G401 (cell line): ENCODE measurements around the gene SLC6A11. TPM values are rescaled to one million over a fixed set of nuclear protein-coding genes. Genes with fewer than 3 reads are reported as not detected.

Source experiments
- DNase-seq: peaks from one replicate; pipeline ENCODE4 v3.0.0-alpha.2; 2015; ENCODE audit warnings: low spot score
- in situ Hi-C: cut with HindIII; loops from 2 replicates; pipeline ENCODE4 v1.10.0; 2016; ENCODE audit warnings: low sequenced_read_pairs, mixed read lengths
- total RNA-seq: library from RNA; depleted of rRNA; stranded (reverse); fragments of >200 nt; shearing (Covaris generic); gene quantifications from 2 replicates; pipeline ENCODE4 v1.2.3, GENCODE V29; 2014

Gene SLC6A11
- total RNA-seq, 1 experiment from 2014 or later, result not detected

DNA sequence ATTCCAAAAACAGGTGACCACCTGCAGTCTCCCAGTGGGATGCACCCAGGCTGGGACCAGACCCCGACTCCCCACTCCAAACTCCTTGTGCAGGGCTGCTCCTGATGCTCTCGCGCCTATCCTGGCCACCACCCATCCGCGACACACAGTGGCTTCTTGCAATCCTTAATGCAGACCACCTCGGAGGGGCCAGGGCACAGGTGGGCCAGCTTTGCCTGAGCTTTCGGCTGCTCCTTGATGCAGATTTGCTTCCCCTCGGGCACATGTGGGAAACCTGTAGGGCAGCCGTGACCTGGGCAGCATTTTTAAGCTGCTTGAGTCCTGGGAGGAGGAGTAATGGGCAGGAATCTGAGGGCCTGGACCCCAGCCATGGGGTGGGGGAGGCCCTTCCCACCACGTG, 18.9 kb downstream of the SLC6A11 start:
- in situ Hi-C loops, result no loop called here
- DNase-seq, result no peak

- no peak for DNase-seq
- in situ Hi-C loops, result no loop called here
Measured at GRCh38 chr3:10835406-10835805, 19.4 kb downstream of the SLC6A11 start.

- in situ Hi-C loops, result no loop called here
- no peak for DNase-seq
Measured at GRCh38 chr3:10836676-10837075, 20.6 kb downstream of the SLC6A11 start.

GRCh38 chr3:10837849-10838248, 21.8 kb downstream of the SLC6A11 start:
- in situ Hi-C loops, result no loop called here
- no peak for DNase-seq

GRCh38 chr3:10839167-10839566, 23.1 kb downstream of the SLC6A11 start:
- DNase-seq, result no peak
- in situ Hi-C loops, result no loop called here

DNA sequence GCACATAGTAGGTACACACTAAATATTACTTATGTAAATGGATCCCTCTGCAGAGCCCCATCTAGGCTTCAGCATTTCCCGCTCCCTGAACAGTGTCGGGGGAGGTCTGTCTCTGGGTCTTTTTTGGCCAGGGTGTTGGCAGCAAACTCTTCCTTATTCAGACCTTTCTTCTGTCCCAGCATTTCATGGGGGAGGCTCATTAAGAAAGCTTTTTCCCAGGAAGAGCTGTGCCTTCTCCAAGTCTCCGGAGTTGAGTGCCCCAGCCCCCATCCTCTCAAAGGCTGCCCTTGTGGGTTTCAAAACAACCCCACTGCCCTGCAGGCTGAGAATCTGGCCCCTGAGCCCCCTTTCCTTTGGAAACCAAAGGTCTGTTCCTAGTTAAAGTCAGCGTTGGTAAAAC, 25.1 kb downstream of the SLC6A11 start:
- in situ Hi-C loops, result no loop called here
- no peak for DNase-seq

- no peak for DNase-seq
- in situ Hi-C loops, result no loop called here
Measured at GRCh38 chr3:10843378-10843777, 27.4 kb downstream of the SLC6A11 start.

DNA sequence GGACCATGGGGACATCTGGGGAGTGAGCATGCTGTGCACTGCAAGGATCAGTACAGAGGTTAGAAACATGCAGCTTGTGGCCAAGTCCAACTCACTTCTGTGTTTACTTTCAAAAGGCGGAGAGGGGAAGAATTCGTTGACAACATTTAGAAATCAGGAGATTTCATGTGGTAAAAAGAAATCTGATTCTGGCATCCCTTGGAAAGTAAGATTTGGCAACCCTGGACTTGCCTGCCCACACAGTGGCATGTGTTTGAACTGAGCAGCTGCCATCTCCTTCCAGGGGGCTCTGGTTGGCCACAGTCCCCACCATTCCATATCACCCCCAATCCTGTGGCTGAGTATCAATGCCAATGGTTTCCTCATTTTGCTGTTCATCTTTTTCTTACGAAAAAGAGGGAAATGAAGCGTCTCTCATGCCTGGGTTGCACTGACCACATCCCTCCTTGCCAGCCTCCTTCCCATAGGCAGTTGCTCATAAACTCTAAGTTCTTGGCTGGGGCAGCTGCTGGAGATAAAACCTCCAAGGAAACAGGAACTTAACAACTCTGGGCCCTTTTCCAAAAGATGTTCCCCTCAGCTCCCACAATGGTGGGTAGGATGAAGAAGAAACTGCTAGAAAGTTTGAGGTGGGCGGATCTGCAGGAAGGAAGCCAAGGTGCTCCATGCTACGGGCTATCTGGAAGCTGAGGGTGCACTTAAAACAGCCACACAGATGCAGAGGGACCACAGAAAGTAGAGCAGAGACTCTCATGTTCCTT, 29.2 kb downstream of the SLC6A11 start:
- in situ Hi-C loops, result no loop called here
- DNase-seq, result no peak

- no peak for DNase-seq
- in situ Hi-C loops, result no loop called here
Measured at GRCh38 chr3:10845839-10846656, 30.0 kb downstream of the SLC6A11 start.

DNA sequence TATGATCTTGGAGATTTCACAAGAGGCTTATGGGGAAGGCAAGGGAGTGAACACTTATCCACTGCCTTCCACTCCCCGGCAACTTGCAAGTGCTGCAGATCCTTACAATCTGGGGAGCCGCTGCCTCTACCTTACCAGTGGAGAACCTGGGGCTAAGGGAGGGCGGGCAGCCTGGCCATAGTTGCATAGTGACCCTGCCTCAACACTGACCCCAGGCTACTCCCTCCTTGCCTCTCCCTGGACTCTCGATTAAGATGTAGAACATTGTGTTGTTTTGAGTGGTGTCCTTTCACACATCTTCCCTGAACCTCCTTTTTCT, 30.6 kb downstream of the SLC6A11 start:
- no peak for DNase-seq
- in situ Hi-C loops, result no loop called here

DNA sequence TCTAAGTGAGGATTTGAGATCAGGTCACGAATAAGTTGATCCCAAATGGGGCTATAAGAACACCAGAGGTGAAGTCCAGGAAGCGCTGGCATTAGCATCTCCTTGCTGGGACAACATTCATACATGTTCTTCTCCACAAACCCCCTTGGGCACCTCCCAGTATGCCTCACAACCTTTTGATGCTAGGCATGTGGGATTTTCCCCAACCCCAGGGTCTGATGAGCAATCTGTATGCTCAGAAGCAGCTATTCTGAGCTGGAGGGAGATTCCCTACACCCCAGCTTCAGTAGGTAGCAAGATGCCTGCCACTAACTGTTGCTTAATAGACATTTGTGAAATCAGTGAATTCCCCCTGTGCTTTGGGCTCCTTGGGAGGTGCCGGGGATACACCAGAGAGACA, 32.2 kb downstream of the SLC6A11 start:
- DNase-seq, result no peak
- in situ Hi-C loops, result no loop called here

- no peak for DNase-seq
- in situ Hi-C loops, result no loop called here
Measured at GRCh38 chr3:10852066-10852808, 36.2 kb downstream of the SLC6A11 start.

DNA sequence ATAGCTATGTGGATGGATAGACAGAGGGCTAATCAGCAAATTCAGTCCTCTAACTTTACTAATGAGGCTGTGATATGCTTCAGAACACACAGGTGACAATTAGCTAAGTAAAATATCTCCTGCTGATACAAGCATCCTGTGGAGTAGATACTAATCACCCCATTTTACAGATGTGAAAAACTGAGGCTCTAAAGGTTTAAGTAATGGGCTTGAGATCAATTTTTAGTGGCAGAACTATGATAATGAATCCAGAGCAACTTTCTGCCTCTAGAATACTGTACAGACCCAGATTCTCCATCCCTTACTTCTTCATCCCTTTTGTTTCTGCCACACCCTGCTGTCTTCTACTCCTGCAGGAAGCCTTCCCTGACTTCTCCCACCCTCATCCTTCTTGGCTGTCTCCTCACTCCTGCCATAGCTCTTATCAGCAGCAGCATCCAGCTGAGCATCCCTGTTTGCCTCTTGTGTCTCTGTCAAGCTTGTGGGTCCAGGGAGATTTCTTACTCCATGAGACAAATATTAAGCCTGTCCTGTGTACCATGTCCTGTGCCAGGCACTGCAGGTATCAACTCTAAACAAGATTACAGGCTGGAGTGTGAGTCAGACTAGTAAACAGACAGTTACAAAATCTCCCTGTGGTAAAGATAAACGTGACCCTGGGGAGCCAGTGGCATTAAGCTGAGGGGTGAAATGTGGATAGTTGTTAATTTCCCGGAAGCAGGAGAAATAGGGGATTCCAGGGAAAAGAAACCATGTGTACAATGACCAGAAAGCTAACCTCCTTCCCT, 39.2 kb downstream of the SLC6A11 start:
- no peak for DNase-seq
- in situ Hi-C loops, result no loop called here

DNA sequence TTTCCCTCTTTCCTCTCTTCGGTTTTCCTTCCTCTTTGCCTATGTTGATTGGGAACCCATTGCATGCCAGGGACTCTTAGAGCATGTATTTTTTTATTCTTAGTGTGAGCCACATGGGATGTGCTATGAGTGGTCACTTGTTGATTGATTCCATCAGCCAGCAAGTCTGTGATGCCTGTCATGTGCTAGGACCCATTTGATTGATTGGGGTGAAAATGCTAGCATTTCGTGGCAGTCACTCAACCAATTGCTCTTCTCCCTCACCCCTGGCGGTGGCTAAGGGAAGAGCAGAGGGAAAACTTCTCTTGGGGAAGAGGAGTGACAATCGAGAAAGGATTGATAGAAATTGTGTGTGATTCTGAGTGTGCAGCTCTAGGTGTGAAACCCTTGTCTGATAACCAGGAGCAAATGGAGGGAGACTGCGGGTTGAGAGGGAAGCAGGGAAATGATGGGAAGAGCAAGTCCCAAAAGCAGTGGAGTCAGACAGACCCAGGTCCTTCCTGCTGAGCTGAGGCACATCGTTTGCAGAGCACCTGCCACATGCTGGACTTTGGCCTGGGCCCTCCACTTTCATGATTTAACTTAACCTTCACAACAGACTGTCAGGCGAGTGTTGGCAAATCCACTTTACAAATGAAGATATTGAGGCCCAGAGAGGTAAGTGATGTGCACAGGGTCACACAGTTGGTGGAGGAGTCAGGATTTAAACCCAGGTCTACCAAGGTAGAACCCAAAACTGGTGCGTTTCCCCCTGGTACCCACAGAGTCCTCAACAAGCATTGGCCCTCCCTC, 40.0 kb downstream of the SLC6A11 start:
- in situ Hi-C loops, result no loop called here
- DNase-seq, result no peak

- DNase-seq, result no peak
- in situ Hi-C loops, result no loop called here
Measured at GRCh38 chr3:10857235-10857634, 41.2 kb downstream of the SLC6A11 start.

GRCh38 chr3:10858091-10858490, 42.1 kb downstream of the SLC6A11 start:
- in situ Hi-C loops, result no loop called here
- no peak for DNase-seq

- DNase-seq, result no peak
- in situ Hi-C loops, result no loop called here
Measured at GRCh38 chr3:10867384-10867783, 51.4 kb downstream of the SLC6A11 start.

GRCh38 chr3:10869460-10869859, 53.4 kb downstream of the SLC6A11 start:
- in situ Hi-C loops, result no loop called here

GRCh38 chr3:10870296-10870695, 54.3 kb downstream of the SLC6A11 start:
- in situ Hi-C loops, result no loop called here
- no peak for DNase-seq

More at GRCh38 chr3:10869460-10869859, 53.4 kb downstream of the SLC6A11 start:
- no peak for DNase-seq
